Esophagus muscularis mucosa (tissue), 4 donors: Measurements from ENCODE around the gene PLXNA4.

Experiments used
- EP300 ChIP-seq: sonication (generic); formaldehyde crosslinking; IDR thresholded peaks from one replicate; pipeline ENCODE4 v1.6.1; 2017; ENCODE audit warnings: antibody characterized with exemption
- POLR2A ChIP-seq: fragments of 450-650 bp; IDR thresholded peaks from one replicate; pipeline ENCODE4 v1.6.1; 2017; ENCODE audit warnings: antibody characterized with exemption, moderate library complexity, mild to moderate bottlenecking, low read depth
- POLR2AphosphoS5 ChIP-seq, 2 donors: sonication (generic); formaldehyde crosslinking; IDR thresholded peaks; one replicate each; pipeline ENCODE4 v1.6.1; 2017; ENCODE audit warnings: antibody characterized with exemption in 2 of 2
- TF ChIP-seq, protein P1 (sequence below), 3 experiments: fragments of 200-600 bp in 2 of 3; fragments of 450-650 bp in 1 of 3; sonication (generic) in 2 of 3; IDR thresholded peaks; one replicate each; pipeline ENCODE4 v1.5.1; 2017 to 2019; ENCODE audit warnings: antibody characterized with exemption in 3 of 3, mild to moderate bottlenecking in 2 of 3, moderate library complexity in 1 of 3

- TF ChIP-seq POLR2A, result no peak
- TF ChIP-seq POLR2AphosphoS5 (IDR thresholded peaks at IDR 0.05), result no peak
- TF ChIP-seq, protein P1, sequence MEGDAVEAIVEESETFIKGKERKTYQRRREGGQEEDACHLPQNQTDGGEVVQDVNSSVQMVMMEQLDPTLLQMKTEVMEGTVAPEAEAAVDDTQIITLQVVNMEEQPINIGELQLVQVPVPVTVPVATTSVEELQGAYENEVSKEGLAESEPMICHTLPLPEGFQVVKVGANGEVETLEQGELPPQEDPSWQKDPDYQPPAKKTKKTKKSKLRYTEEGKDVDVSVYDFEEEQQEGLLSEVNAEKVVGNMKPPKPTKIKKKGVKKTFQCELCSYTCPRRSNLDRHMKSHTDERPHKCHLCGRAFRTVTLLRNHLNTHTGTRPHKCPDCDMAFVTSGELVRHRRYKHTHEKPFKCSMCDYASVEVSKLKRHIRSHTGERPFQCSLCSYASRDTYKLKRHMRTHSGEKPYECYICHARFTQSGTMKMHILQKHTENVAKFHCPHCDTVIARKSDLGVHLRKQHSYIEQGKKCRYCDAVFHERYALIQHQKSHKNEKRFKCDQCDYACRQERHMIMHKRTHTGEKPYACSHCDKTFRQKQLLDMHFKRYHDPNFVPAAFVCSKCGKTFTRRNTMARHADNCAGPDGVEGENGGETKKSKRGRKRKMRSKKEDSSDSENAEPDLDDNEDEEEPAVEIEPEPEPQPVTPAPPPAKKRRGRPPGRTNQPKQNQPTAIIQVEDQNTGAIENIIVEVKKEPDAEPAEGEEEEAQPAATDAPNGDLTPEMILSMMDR (IDR thresholded peaks at IDR 0.05), result no peak
- no peak for TF ChIP-seq EP300
Measured at GRCh38 chr7:132572526-132572925, 3.7 kb downstream of the PLXNA4 start.
